WTC11 (cell line): ENCODE data around the gene PLP2. TPM values are rescaled to one million over a fixed set of nuclear protein-coding genes. Genes with fewer than 3 reads are reported as not detected.
"Not testable (repeated sequence)": the region's sequence is repeated elsewhere in the genome, so short reads cannot be mapped to it uniquely, and the experiment has no call there.

Source experiments
- ATAC-seq: fragments of 200-7000 bp; cut with Tn5 transposase; 2 replicates; pipeline ENCODE4 v1.10.0; 2021; ENCODE audit warnings: mild to moderate bottlenecking, moderate library complexity
- CTCF ChIA-PET: fragments of 300-600 bp; sonication (Branson Sonifier 250); formaldehyde crosslinking; loops from one replicate; lab custom pipeline; 2021; ENCODE audit warnings: antibody characterized with exemption; lab: Charles Lee
- POLR2A ChIA-PET: fragments of 350-600 bp; sonication (Branson Sonifier 250); formaldehyde crosslinking; loops from one replicate; lab custom pipeline; 2021; ENCODE audit warnings: antibody characterized with exemption; lab: Charles Lee
- DNase-seq: peaks from one replicate; pipeline ENCODE4 v3.0.0; 2021; ENCODE audit warnings: low spot score
- H3K27ac Mint-ChIP-seq: 2 replicates; pipeline ENCODE4 v1.8.0; 2021; ENCODE audit warnings: mixed read lengths
- H3K27me3 Mint-ChIP-seq: 2 replicates; pipeline ENCODE4 v1.8.0; 2021; ENCODE audit warnings: low read depth, mild to moderate bottlenecking, moderate library complexity, mixed read lengths
- H3K36me3 Mint-ChIP-seq: 2 replicates; pipeline ENCODE4 v1.8.0; 2021; ENCODE audit warnings: mixed read lengths
- H3K4me1 Mint-ChIP-seq: 2 replicates; pipeline ENCODE4 v1.8.0; 2022; ENCODE audit warnings: mixed read lengths
- H3K4me3 Mint-ChIP-seq: 2 replicates; pipeline ENCODE4 v1.8.0; 2021; ENCODE audit warnings: mild to moderate bottlenecking, moderate library complexity, mixed read lengths
- H3K9me3 Mint-ChIP-seq: 2 replicates; pipeline ENCODE4 v1.8.0; 2021; ENCODE audit warnings: mixed read lengths
- CREM ChIP-seq: sonication (generic); formaldehyde crosslinking; IDR thresholded peaks from 2 replicates; pipeline ENCODE4 v1.8.1; 2022; ENCODE audit warnings: mild to moderate bottlenecking, missing genetic modification reagents, moderate library complexity
- ELF4 ChIP-seq: sonication (generic); formaldehyde crosslinking; IDR thresholded peaks from 2 replicates; pipeline ENCODE4 v1.8.1; 2022; ENCODE audit warnings: low read depth, mild to moderate bottlenecking, moderate library complexity, missing genetic modification reagents
- ETV6 ChIP-seq: sonication (generic); formaldehyde crosslinking; IDR thresholded peaks from 2 replicates; pipeline ENCODE4 v1.8.1; 2022; ENCODE audit warnings: mild to moderate bottlenecking, missing genetic modification reagents
- FOXK1 ChIP-seq: sonication (generic); formaldehyde crosslinking; IDR thresholded peaks from 2 replicates; pipeline ENCODE4 v1.8.0; 2022; ENCODE audit warnings: mild to moderate bottlenecking, moderate library complexity, missing genetic modification reagents
- GRHL2 ChIP-seq: fragments of 250-450 bp; sonication (Bioruptor Pico); IDR thresholded peaks from 2 replicates; pipeline ENCODE4 v1.8.0; 2022; ENCODE audit warnings: mild to moderate bottlenecking, moderate library complexity; ENCODE audit not compliant: insufficient replicate concordance, severe bottlenecking
- NFATC4 ChIP-seq: fragments of 250-450 bp; sonication (Bioruptor Pico); IDR thresholded peaks from 2 replicates; pipeline ENCODE4 v1.9.0; 2021; ENCODE audit warnings: mild to moderate bottlenecking
- NFE2L1 ChIP-seq: sonication (generic); formaldehyde crosslinking; IDR thresholded peaks from 2 replicates; pipeline ENCODE4 v1.8.1; 2023; ENCODE audit warnings: missing genetic modification reagents
- NR1H2 ChIP-seq: sonication (generic); formaldehyde crosslinking; IDR thresholded peaks from 2 replicates; pipeline ENCODE4 v1.9.0; 2021; ENCODE audit warnings: mild to moderate bottlenecking, moderate library complexity, missing genetic modification reagents
- NR3C1 ChIP-seq: sonication (generic); formaldehyde crosslinking; conservative IDR thresholded peaks from 2 replicates; pipeline ENCODE4 v1.8.1; 2023; ENCODE audit warnings: low read depth, mild to moderate bottlenecking, missing genetic modification reagents
- TP53 ChIP-seq: sonication (generic); formaldehyde crosslinking; IDR thresholded peaks from 2 replicates; pipeline ENCODE4 v1.8.1; 2023; ENCODE audit warnings: mild to moderate bottlenecking, missing genetic modification reagents
- ZNF317 ChIP-seq: sonication (generic); formaldehyde crosslinking; IDR thresholded peaks from 2 replicates; pipeline ENCODE4 v1.8.1; 2023; ENCODE audit warnings: low read depth, mild to moderate bottlenecking, moderate library complexity, missing genetic modification reagents, borderline replicate concordance
- total RNA-seq: library from RNA; stranded (reverse); gene quantifications from 3 replicates; pipeline ENCODE4 v1.2.3, GENCODE V29; 2021
- TF ChIP-seq, protein P1 (sequence below): sonication (generic); formaldehyde crosslinking; IDR thresholded peaks from 2 replicates; pipeline ENCODE4 v1.8.1; 2022; ENCODE audit warnings: mild to moderate bottlenecking, moderate library complexity, missing genetic modification reagents
- TF ChIP-seq, protein P2 (sequence below): sonication (generic); formaldehyde crosslinking; IDR thresholded peaks from 2 replicates; pipeline ENCODE4 v1.8.0; 2022; ENCODE audit warnings: mild to moderate bottlenecking, missing genetic modification reagents
- TF ChIP-seq, protein P3 (sequence below): fragments of 250-450 bp; sonication (Bioruptor Pico); IDR thresholded peaks from 2 replicates; pipeline ENCODE4 v1.9.0; 2021; ENCODE audit warnings: moderate library complexity, mild to moderate bottlenecking, inconsistent platforms, borderline replicate concordance
- TF ChIP-seq, protein P4 (sequence below): sonication (generic); formaldehyde crosslinking; conservative IDR thresholded peaks from 2 replicates; pipeline ENCODE4 v1.8.1; 2023; ENCODE audit warnings: mild to moderate bottlenecking, low read depth, missing genetic modification reagents, moderate library complexity
- TF ChIP-seq, protein P5 (sequence below): sonication (generic); formaldehyde crosslinking; IDR thresholded peaks from 2 replicates; pipeline ENCODE4 v1.8.1; 2023; ENCODE audit warnings: mild to moderate bottlenecking, missing genetic modification reagents, borderline replicate concordance

Gene PLP2
- total RNA-seq, 1 experiment from 2014 or later: 12.4 TPM

DNA sequence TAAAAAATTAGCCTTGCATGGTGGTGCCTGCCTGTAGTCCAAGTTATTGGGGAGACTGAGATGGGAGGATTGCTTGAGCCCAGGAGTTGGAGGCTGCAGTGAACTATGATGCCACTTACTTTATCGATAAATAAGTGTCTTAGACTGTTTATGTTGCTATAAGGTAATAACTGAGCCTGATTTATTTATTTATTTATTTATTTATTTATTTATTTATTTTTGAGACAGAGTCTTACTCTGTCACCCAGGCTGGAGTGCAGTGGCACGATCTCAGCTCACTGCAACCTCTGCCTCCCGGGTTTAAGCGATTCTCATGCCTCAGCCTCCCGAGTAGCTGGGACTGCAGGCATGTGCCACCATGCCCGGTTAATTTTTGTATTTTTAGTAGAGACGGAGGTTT, 39.4 kb upstream of the PLP2 start:
- not testable (repeated sequence) for ATAC-seq, H3K27me3 Mint-ChIP-seq, H3K36me3 Mint-ChIP-seq, H3K4me1 Mint-ChIP-seq, DNase-seq, H3K4me3 Mint-ChIP-seq, H3K27ac Mint-ChIP-seq, H3K9me3 Mint-ChIP-seq
- POLR2A ChIA-PET: interaction anchor here (0.6 kb wide), 1 partner anchor 901 kb away, joined by 3 read pairs; no protein-coding TSS in a partner anchor
- CTCF ChIA-PET: interaction anchor here (1.9 kb wide), 1 partner anchor 10 kb away, joined by 8 read pairs; no protein-coding TSS in a partner anchor

DNA sequence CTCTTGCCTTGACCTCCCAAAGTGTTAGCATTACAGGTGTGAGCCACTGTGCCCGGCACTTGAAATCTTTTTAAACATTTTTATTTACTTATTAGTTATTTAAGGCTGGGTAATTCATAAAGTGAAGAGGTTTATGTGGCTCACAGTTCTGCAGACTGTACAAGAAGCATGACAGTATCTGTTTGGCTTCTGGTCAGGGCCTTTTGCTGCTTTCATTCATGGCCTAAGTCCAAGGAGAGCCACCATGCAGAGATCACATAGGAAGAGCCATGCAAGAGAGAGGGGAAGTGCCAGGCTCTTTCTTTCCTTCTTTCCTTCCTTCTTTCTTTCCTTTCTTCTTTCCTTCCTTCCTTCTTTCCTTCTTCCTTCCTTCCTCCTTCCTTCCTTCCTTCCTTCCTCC, 37.9 kb upstream of the PLP2 start:
- ATAC-seq: no peak
- ChIA-PET CTCF (interaction anchor here (1.9 kb wide), 1 partner anchor 8 kb away, joined by 8 read pairs; no protein-coding TSS in a partner anchor), POLR2A (no interaction called here)
- Mint-ChIP-seq H3K27ac (no peak overlapping the region), H3K4me3 (no peak overlapping the region), H3K36me3 (no peaks in the 10 kb centered on the region), H3K9me3 (no peaks in the 10 kb centered on the region), H3K4me1 (no peaks in the 10 kb centered on the region), H3K27me3 (0 out of 2 replicates have a peak, but pooled peaks cover 2% of the 10 kb centered on the region)
- DNase-seq: no peak
- TF ChIP-seq, protein P1, sequence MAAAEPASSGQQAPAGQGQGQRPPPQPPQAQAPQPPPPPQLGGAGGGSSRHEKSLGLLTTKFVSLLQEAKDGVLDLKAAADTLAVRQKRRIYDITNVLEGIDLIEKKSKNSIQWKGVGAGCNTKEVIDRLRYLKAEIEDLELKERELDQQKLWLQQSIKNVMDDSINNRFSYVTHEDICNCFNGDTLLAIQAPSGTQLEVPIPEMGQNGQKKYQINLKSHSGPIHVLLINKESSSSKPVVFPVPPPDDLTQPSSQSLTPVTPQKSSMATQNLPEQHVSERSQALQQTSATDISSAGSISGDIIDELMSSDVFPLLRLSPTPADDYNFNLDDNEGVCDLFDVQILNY (CRISPR knock-in tag): no peak
- TF ChIP-seq GRHL2 (CRISPR knock-in tag): no peak
- TF ChIP-seq, protein P2, sequence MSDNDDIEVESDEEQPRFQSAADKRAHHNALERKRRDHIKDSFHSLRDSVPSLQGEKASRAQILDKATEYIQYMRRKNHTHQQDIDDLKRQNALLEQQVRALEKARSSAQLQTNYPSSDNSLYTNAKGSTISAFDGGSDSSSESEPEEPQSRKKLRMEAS (CRISPR knock-in tag): no peak

DNA sequence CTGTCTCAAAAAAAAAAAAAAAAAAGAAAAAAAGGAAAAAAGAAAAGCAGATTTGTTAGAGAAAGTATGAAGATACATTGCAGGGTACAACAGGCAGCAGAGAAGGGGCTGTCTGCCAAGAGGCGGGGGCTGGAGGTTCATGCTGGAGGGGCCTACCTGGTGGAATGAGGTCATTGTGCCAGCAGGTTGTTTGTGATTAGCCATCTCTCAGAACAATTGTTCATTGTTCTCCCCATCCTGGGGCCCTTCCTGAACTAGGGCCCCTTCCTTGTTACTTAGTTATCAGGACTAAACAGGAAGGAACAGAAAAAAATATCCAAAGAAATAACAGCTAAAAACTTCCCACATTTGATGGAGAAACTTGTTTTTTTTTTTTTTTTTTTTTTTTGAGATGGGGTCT, 34.2 kb upstream of the PLP2 start:
- POLR2A ChIA-PET: no interaction called here
- no peak for TF ChIP-seq TP53
- TF ChIP-seq, protein P3, sequence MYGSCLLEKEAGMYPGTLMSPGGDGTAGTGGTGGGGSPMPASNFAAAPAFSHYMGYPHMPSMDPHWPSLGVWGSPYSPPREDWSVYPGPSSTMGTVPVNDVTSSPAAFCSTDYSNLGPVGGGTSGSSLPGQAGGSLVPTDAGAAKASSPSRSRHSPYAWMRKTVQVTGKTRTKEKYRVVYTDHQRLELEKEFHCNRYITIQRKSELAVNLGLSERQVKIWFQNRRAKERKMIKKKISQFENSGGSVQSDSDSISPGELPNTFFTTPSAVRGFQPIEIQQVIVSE (CRISPR knock-in tag): no peak
- no peak for TF ChIP-seq ELF4 (CRISPR knock-in tag)
- no peak for TF ChIP-seq NFATC4 (CRISPR knock-in tag)
- TF ChIP-seq NFE2L1 (CRISPR knock-in tag): no peak
- TF ChIP-seq, protein P4, sequence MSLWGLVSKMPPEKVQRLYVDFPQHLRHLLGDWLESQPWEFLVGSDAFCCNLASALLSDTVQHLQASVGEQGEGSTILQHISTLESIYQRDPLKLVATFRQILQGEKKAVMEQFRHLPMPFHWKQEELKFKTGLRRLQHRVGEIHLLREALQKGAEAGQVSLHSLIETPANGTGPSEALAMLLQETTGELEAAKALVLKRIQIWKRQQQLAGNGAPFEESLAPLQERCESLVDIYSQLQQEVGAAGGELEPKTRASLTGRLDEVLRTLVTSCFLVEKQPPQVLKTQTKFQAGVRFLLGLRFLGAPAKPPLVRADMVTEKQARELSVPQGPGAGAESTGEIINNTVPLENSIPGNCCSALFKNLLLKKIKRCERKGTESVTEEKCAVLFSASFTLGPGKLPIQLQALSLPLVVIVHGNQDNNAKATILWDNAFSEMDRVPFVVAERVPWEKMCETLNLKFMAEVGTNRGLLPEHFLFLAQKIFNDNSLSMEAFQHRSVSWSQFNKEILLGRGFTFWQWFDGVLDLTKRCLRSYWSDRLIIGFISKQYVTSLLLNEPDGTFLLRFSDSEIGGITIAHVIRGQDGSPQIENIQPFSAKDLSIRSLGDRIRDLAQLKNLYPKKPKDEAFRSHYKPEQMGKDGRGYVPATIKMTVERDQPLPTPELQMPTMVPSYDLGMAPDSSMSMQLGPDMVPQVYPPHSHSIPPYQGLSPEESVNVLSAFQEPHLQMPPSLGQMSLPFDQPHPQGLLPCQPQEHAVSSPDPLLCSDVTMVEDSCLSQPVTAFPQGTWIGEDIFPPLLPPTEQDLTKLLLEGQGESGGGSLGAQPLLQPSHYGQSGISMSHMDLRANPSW (CRISPR knock-in tag): no peak
- TF ChIP-seq ETV6 (CRISPR knock-in tag): no peak
- TF ChIP-seq ZNF317 (CRISPR knock-in tag): no peak
- no peak for TF ChIP-seq NR1H2 (CRISPR knock-in tag)
- TF ChIP-seq CREM (CRISPR knock-in tag): no peak
- TF ChIP-seq NR3C1 (CRISPR knock-in tag): no peak
- TF ChIP-seq, protein P5, sequence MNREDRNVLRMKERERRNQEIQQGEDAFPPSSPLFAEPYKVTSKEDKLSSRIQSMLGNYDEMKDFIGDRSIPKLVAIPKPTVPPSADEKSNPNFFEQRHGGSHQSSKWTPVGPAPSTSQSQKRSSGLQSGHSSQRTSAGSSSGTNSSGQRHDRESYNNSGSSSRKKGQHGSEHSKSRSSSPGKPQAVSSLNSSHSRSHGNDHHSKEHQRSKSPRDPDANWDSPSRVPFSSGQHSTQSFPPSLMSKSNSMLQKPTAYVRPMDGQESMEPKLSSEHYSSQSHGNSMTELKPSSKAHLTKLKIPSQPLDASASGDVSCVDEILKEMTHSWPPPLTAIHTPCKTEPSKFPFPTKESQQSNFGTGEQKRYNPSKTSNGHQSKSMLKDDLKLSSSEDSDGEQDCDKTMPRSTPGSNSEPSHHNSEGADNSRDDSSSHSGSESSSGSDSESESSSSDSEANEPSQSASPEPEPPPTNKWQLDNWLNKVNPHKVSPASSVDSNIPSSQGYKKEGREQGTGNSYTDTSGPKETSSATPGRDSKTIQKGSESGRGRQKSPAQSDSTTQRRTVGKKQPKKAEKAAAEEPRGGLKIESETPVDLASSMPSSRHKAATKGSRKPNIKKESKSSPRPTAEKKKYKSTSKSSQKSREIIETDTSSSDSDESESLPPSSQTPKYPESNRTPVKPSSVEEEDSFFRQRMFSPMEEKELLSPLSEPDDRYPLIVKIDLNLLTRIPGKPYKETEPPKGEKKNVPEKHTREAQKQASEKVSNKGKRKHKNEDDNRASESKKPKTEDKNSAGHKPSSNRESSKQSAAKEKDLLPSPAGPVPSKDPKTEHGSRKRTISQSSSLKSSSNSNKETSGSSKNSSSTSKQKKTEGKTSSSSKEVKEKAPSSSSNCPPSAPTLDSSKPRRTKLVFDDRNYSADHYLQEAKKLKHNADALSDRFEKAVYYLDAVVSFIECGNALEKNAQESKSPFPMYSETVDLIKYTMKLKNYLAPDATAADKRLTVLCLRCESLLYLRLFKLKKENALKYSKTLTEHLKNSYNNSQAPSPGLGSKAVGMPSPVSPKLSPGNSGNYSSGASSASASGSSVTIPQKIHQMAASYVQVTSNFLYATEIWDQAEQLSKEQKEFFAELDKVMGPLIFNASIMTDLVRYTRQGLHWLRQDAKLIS: no peak
- no peak for TF ChIP-seq FOXK1 (CRISPR knock-in tag)
- no peak overlapping the region for H3K27ac Mint-ChIP-seq

More for the DNA sequence above, 34.2 kb upstream of the PLP2 start:
- Mint-ChIP-seq H3K9me3 (peaks cover 18% of the 10 kb centered on the region), H3K4me1 (no peaks in the 10 kb centered on the region), H3K36me3 (peaks cover 9% of the 10 kb centered on the region), H3K4me3 (no peak overlapping the region), H3K27me3 (peaks cover 3% of the 10 kb centered on the region; the same call in 1 of the 2 replicates)
- DNase-seq: no peak
- ATAC-seq: no peak
- CTCF ChIA-PET: interaction anchor here (0.6 kb wide), 1 partner anchor 768 kb away, joined by 3 read pairs; no protein-coding TSS in a partner anchor
